Activated CD8-positive, alpha-beta memory T cell treated with anti-CD3 and anti-CD28 coated beads, Interleukin-2, amount 10 ng/mL, durations not matched to agents 7 days and 5 days (primary cell): Measurements from ENCODE around the gene SVOPL. TPM values are rescaled to one million over a fixed set of nuclear protein-coding genes. Genes with fewer than 3 reads are reported as not detected.

Experiments used
- ATAC-seq: fragments of 150-1000 bp; cut with Tn5 transposase; one replicate; pipeline ENCODE4 v1.10.0; 2021; ENCODE audit warnings: moderate library complexity
- CTCF ChIA-PET: fragments of 350-600 bp; sonication (Branson Sonifier 250); formaldehyde crosslinking; loops from one replicate; lab custom pipeline; 2021; ENCODE audit warnings: antibody characterized with exemption; lab: Charles Lee
- DNase-seq: peaks from one replicate; pipeline ENCODE4 v3.0.0-alpha.2; 2020
- H3K27ac Mint-ChIP-seq: one replicate; pipeline ENCODE4 v1.8.0; 2021; ENCODE audit warnings: mild to moderate bottlenecking, mixed read lengths
- H3K27me3 Mint-ChIP-seq: one replicate; pipeline ENCODE4 v1.8.0; 2021; ENCODE audit warnings: mixed read lengths
- H3K36me3 Mint-ChIP-seq: one replicate; pipeline ENCODE4 v1.8.0; 2021; ENCODE audit warnings: mild to moderate bottlenecking, mixed read lengths
- H3K4me1 Mint-ChIP-seq: one replicate; pipeline ENCODE4 v1.8.0; 2021; ENCODE audit warnings: mixed read lengths
- H3K4me3 Mint-ChIP-seq: one replicate; pipeline ENCODE4 v1.8.0; 2021; ENCODE audit warnings: mild to moderate bottlenecking, moderate library complexity, mixed read lengths
- H3K9me3 Mint-ChIP-seq: one replicate; pipeline ENCODE4 v1.8.0; 2022; ENCODE audit warnings: low read depth, mixed read lengths
- total RNA-seq, 2 experiments: library from RNA; stranded (reverse); gene quantifications; one replicate each; pipeline ENCODE4 v1.2.3, GENCODE V29; 2021

SVOPL gene
- total RNA-seq, 2 experiments from 2014 or later: not detected

- H3K36me3 Mint-ChIP-seq: no peaks in the 10 kb centered on the region
- no peak for ATAC-seq
- no peak overlapping the region for H3K27ac Mint-ChIP-seq
- CTCF ChIA-PET: interaction anchor here (0.9 kb wide), 1 partner anchor 74 kb away, joined by 3 read pairs; no protein-coding TSS in a partner anchor
- H3K27me3 Mint-ChIP-seq: peaks cover 61% of the 10 kb centered on the region
- peak overlapping the region; percentile 34 for H3K4me3 Mint-ChIP-seq
- H3K9me3 Mint-ChIP-seq: no peaks in the 10 kb centered on the region
- no peak for DNase-seq
- H3K4me1 Mint-ChIP-seq: peaks cover 11% of the 10 kb centered on the region
These were observed 37.1 kb downstream of the SVOPL start for GRCh38 chr7:138663725-138664710.

- no peak for DNase-seq
- no peaks in the 10 kb centered on the region for H3K36me3 Mint-ChIP-seq
- CTCF ChIA-PET: no interaction called here
- no peak overlapping the region for H3K27ac Mint-ChIP-seq
- peaks cover 53% of the 10 kb centered on the region for H3K27me3 Mint-ChIP-seq
- no peak for ATAC-seq
- no peaks in the 10 kb centered on the region for H3K9me3 Mint-ChIP-seq
- H3K4me3 Mint-ChIP-seq: no peak overlapping the region
- peaks cover 9% of the 10 kb centered on the region for H3K4me1 Mint-ChIP-seq
These were observed 38.2 kb downstream of the SVOPL start for GRCh38 chr7:138662991-138663320.

DNA sequence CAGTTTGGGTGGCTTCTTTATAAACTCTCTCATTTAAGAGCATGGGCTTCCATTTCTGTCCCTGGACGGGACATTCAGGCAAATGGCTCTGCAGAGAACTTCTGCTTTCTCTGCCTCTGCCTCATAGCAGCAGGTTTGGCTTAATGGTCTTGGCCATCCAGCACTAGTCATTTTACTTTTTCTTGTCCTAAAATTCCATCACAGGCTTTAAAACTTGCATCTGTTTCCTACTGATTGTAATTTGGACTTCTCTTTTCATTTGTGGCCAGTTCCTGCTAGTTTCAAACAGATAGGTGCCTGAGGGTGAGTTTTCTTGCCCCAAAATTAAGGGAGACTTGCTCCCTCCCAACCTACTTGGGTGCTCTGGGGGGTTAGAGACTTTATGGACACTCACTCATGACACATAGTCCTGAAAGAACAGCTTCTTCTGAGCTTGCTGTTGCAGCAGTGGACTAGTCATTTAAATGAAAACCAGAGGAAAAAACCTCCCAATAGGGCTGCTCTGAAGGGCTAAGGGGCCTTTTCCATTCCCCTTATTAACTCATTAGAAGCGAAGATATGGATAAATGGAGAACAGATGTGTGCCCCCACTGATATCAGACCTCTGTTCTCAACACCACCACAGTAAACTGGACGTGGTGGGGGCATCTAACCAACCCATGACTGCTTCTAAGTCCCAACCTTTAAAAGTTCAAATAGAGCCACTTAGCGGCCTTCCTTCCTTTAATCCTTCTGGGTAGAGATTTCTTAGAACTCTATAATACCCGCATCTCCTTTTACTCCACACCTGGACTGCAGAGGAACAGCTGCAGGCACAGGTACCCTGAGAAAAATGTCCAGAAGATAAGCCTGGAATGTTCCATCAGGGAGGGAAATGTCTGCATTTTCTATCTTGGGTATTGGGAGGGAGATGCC, 38.8 kb downstream of the SVOPL start:
- no peaks in the 10 kb centered on the region for H3K9me3 Mint-ChIP-seq
- H3K36me3 Mint-ChIP-seq: no peaks in the 10 kb centered on the region
- DNase-seq: no peak
- H3K27me3 Mint-ChIP-seq: peaks cover 49% of the 10 kb centered on the region
- H3K4me1 Mint-ChIP-seq: peaks cover 3% of the 10 kb centered on the region
- no peak for ATAC-seq
- H3K4me3 Mint-ChIP-seq: no peak overlapping the region
- CTCF ChIA-PET: no interaction called here
- H3K27ac Mint-ChIP-seq: no peak overlapping the region

GRCh38 chr7:138661069-138661635, 40.0 kb downstream of the SVOPL start:
- no peak for ATAC-seq

DNA sequence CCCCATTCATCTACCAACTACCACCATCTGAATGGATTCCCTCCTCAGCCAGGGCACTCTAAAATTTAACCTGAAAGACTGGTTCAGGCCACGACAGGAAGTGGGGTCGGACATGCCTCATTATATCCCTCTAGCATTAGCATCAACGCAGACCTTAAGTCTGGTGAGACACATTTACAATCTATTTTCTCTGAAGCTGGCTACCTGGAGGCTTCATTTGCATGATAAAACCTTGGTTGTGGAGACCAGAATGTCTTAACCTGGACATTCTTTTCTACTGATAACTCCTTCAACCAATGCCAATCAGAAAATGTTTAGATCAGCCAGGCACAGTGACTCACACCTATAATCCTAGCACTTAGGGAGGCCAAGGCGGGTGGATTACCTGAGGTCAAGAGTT, 42.3 kb downstream of the SVOPL start:
- Mint-ChIP-seq H3K27me3 (peaks cover 22% of the 10 kb centered on the region), H3K27ac (no peak overlapping the region), H3K4me1 (peaks cover under 1% of the 10 kb centered on the region), H3K4me3 (no peak overlapping the region), H3K36me3 (no peaks in the 10 kb centered on the region), H3K9me3 (no peaks in the 10 kb centered on the region)
- CTCF ChIA-PET: no interaction called here
- DNase-seq (no peak), ATAC-seq (no peak)

More at GRCh38 chr7:138661069-138661635, 40.0 kb downstream of the SVOPL start:
- Mint-ChIP-seq H3K27me3 (peaks cover 38% of the 10 kb centered on the region), H3K36me3 (no peaks in the 10 kb centered on the region), H3K9me3 (no peaks in the 10 kb centered on the region), H3K4me3 (no peak overlapping the region), H3K4me1 (peaks cover 2% of the 10 kb centered on the region), H3K27ac (no peak overlapping the region)
- DNase-seq: no peak
- CTCF ChIA-PET: no interaction called here

GRCh38 chr7:138657854-138658386, 43.2 kb downstream of the SVOPL start:
- DNase-seq (no peak), ATAC-seq (no peak)
- Mint-ChIP-seq H3K27me3 (peaks cover 13% of the 10 kb centered on the region), H3K27ac (no peak overlapping the region), H3K36me3 (no peaks in the 10 kb centered on the region), H3K9me3 (no peaks in the 10 kb centered on the region), H3K4me1 (no peaks in the 10 kb centered on the region), H3K4me3 (no peak overlapping the region)
- CTCF ChIA-PET: no interaction called here

GRCh38 chr7:138656952-138657351, 44.2 kb downstream of the SVOPL start:
- H3K4me1 Mint-ChIP-seq: no peaks in the 10 kb centered on the region
- H3K27ac Mint-ChIP-seq: no peak overlapping the region
- H3K9me3 Mint-ChIP-seq: no peaks in the 10 kb centered on the region
- DNase-seq (no peak), ATAC-seq (no peak)
- CTCF ChIA-PET: no interaction called here
- no peaks in the 10 kb centered on the region for H3K36me3 Mint-ChIP-seq
- H3K27me3 Mint-ChIP-seq: peaks cover 11% of the 10 kb centered on the region
- H3K4me3 Mint-ChIP-seq: no peak overlapping the region

- no peaks in the 10 kb centered on the region for H3K27me3 Mint-ChIP-seq
- no peaks in the 10 kb centered on the region for H3K9me3 Mint-ChIP-seq
- no peak overlapping the region for H3K27ac Mint-ChIP-seq
- CTCF ChIA-PET: interaction anchor here (1.3 kb wide), 1 partner anchor 11 kb away, joined by 3 read pairs; no protein-coding TSS in a partner anchor
- no peak for ATAC-seq
- no peaks in the 10 kb centered on the region for H3K36me3 Mint-ChIP-seq
- H3K4me3 Mint-ChIP-seq: no peak overlapping the region
- DNase-seq: no peak
- no peaks in the 10 kb centered on the region for H3K4me1 Mint-ChIP-seq
These were observed 46.5 kb downstream of the SVOPL start for GRCh38 chr7:138654616-138655015.

GRCh38 chr7:138649506-138649905, 51.7 kb downstream of the SVOPL start:
- H3K9me3 Mint-ChIP-seq: peaks cover 2% of the 10 kb centered on the region
- H3K4me1 Mint-ChIP-seq: no peaks in the 10 kb centered on the region
- H3K27me3 Mint-ChIP-seq: no peaks in the 10 kb centered on the region
- no peak for ATAC-seq
- no peaks in the 10 kb centered on the region for H3K36me3 Mint-ChIP-seq
- no peak overlapping the region for H3K4me3 Mint-ChIP-seq
- H3K27ac Mint-ChIP-seq: no peak overlapping the region
- CTCF ChIA-PET: no interaction called here
- DNase-seq: no peak

DNA sequence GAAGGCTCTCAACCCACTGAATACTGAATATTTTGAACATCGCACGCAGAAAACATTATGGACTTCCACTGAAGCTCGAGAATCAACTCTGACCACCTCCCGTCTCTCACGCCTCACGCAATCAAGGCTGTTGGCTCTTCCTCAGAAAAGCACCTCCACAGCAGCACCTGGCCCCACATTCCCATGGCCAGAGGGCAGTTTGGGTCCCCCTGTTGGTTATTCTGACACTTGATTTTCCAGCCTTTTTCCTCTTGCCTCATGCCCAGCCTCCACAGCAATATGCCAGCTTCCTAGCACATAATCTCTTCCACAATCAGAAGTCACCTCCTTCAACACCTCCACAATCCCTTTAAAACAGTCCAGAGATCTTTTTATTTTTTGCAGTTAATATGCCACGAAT, 55.9 kb downstream of the SVOPL start:
- Mint-ChIP-seq H3K9me3 (peaks cover 2% of the 10 kb centered on the region), H3K27ac (no peak overlapping the region), H3K4me1 (no peaks in the 10 kb centered on the region), H3K27me3 (no peaks in the 10 kb centered on the region), H3K36me3 (no peaks in the 10 kb centered on the region), H3K4me3 (no peak overlapping the region)
- no peak for ATAC-seq
- CTCF ChIA-PET: no interaction called here
- no peak for DNase-seq

GRCh38 chr7:138632826-138633602, 68.1 kb downstream of the SVOPL start:
- Mint-ChIP-seq H3K4me3 (no peak overlapping the region), H3K9me3 (no peaks in the 10 kb centered on the region), H3K36me3 (no peaks in the 10 kb centered on the region), H3K27me3 (peaks cover 5% of the 10 kb centered on the region), H3K4me1 (no peaks in the 10 kb centered on the region), H3K27ac (no peak overlapping the region)
- no peak for ATAC-seq
- DNase-seq: no peak
- CTCF ChIA-PET: no interaction called here

DNA sequence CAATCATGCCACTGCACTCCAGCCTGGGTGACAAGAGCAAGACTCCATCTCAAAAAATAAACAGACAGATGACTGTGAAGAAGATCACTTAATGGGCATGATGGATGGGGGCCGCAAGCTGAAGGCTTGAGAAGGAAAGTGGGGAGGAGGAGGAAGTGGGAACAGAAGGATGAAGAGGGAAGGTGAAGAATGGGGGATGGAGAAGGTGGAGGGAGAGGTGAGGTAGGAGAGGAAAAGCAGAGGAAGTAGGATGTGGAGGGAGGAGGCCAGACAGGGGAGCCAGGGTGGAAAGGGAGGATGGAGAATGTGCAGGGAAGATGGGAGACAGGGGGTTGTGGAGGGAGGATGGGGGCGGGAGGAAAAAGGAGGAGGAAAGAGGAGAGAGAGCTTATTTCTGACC, 68.8 kb downstream of the SVOPL start:
- Mint-ChIP-seq H3K9me3 (no peaks in the 10 kb centered on the region), H3K4me3 (no peak overlapping the region), H3K4me1 (no peaks in the 10 kb centered on the region), H3K27ac (no peak overlapping the region), H3K36me3 (no peaks in the 10 kb centered on the region), H3K27me3 (peaks cover 5% of the 10 kb centered on the region)
- DNase-seq: no peak
- ATAC-seq: no peak
- CTCF ChIA-PET: interaction anchor here (0.8 kb wide), 1 partner anchor 8 kb away, joined by 3 read pairs; no protein-coding TSS in a partner anchor
